ENCODE data around the gene ODC1.

Gene ODC1

GRCh38 chr2:10419553-10420257 is 28.4 kb downstream of the ODC1 start:
- DNase-seq (ENCODE audit: extremely low read depth, low read depth), result no peak
- TF ChIP-seq CTCF (IDR thresholded peaks at IDR 0.05; ENCODE audit: low read depth, low read length), result no peak

- TF ChIP-seq CTCF (IDR thresholded peaks at IDR 0.05; ENCODE audit: low read depth, low read length), result no peak
- DNase-seq (ENCODE audit: extremely low read depth, low read depth), result no peak
These were observed 30.4 kb downstream of the ODC1 start for GRCh38 chr2:10417551-10418335.

- TF ChIP-seq CTCF (IDR thresholded peaks at IDR 0.05; ENCODE audit: low read depth, low read length), result no peak
- no peak for DNase-seq (ENCODE audit: extremely low read depth, low read depth)
These were observed 32.5 kb downstream of the ODC1 start for GRCh38 chr2:10415640-10416039.

GRCh38 chr2:10415048-10415447 is 33.1 kb downstream of the ODC1 start:
- TF ChIP-seq CTCF (IDR thresholded peaks at IDR 0.05; ENCODE audit: low read depth, low read length), result no peak

GRCh38 chr2:10414591-10414990 is 33.5 kb downstream of the ODC1 start:
- DNase-seq (ENCODE audit: extremely low read depth, low read depth), result no peak
- TF ChIP-seq CTCF (IDR thresholded peaks at IDR 0.05; ENCODE audit: low read depth, low read length), result no peak

More at GRCh38 chr2:10415048-10415447, 33.1 kb downstream of the ODC1 start:
- no peak for DNase-seq (ENCODE audit: extremely low read depth, low read depth)

GRCh38 chr2:10413991-10414451 is 34.1 kb downstream of the ODC1 start:
- no peak for DNase-seq (ENCODE audit: extremely low read depth, low read depth)
- TF ChIP-seq CTCF (IDR thresholded peaks at IDR 0.05; ENCODE audit: low read depth, low read length), result no peak

GRCh38 chr2:10413503-10413902 is 34.6 kb downstream of the ODC1 start:
- TF ChIP-seq CTCF (IDR thresholded peaks at IDR 0.05; ENCODE audit: low read depth, low read length), result no peak
- no peak for DNase-seq (ENCODE audit: extremely low read depth, low read depth)
